Natural killer cell (primary cell): ENCODE data around the gene RAB12. TPM values are rescaled to one million over a fixed set of nuclear protein-coding genes. Genes with fewer than 3 reads are reported as not detected.

Experiments
- ATAC-seq, 3 donors: fragments of 150-1000 bp in 2 of 3; fragments of 200-7000 bp in 1 of 3; cut with Tn5 transposase; 1 replicate in 1 of 3; 2 replicates in 2 of 3; pipeline ENCODE4 v1.10.0; 2021; ENCODE audit warnings: mild to moderate bottlenecking in 2 of 3, moderate library complexity in 2 of 3
- DNase-seq, 2 donors: peaks; one replicate each; pipeline versions ENCODE4 v3.0.0 to v3.0.0-alpha.2; 2013 to 2021; ENCODE audit warnings: mixed read lengths in 1 of 2
- H3K27ac ChIP-seq: one replicate; pipeline ENCODE4 v1.5.1; 2013; ENCODE audit warnings: mild to moderate bottlenecking, low read length
- H3K27me3 ChIP-seq: one replicate; pipeline ENCODE4 v1.6.1; 2013; ENCODE audit warnings: low read length; ENCODE audit not compliant: control insufficient read depth, insufficient read depth
- H3K36me3 ChIP-seq: one replicate; pipeline ENCODE4 v1.6.1; 2013; ENCODE audit warnings: low read length; ENCODE audit not compliant: control insufficient read depth, insufficient read depth
- H3K4me1 ChIP-seq: one replicate; pipeline ENCODE4 v1.6.1; 2013; ENCODE audit warnings: low read length; ENCODE audit not compliant: control insufficient read depth, insufficient read depth
- H3K4me3 ChIP-seq: one replicate; pipeline ENCODE4 v1.5.1; 2013; ENCODE audit warnings: low read length
- H3K9me3 ChIP-seq: one replicate; pipeline ENCODE4 v1.6.1; 2013; ENCODE audit warnings: low read length; ENCODE audit not compliant: control insufficient read depth, insufficient read depth
- H3K27ac Mint-ChIP-seq, 2 donors: one replicate each; pipeline ENCODE4 v1.8.0; 2022; ENCODE audit warnings: mild to moderate bottlenecking in 2 of 2, mixed read lengths in 2 of 2, moderate library complexity in 1 of 2
- H3K27me3 Mint-ChIP-seq, 2 donors: one replicate each; pipeline ENCODE4 v1.8.0; 2022; ENCODE audit warnings: low read depth in 2 of 2, mixed read lengths in 2 of 2
- H3K36me3 Mint-ChIP-seq: one replicate; pipeline ENCODE4 v1.8.0; 2022; ENCODE audit warnings: mixed read lengths
- H3K4me1 Mint-ChIP-seq, 2 donors: one replicate each; pipeline ENCODE4 v1.8.0; 2022; ENCODE audit warnings: mixed read lengths in 2 of 2
- H3K4me3 Mint-ChIP-seq: one replicate; pipeline ENCODE4 v1.8.0; 2022; ENCODE audit warnings: mild to moderate bottlenecking, moderate library complexity, mixed read lengths
- H3K9me3 Mint-ChIP-seq, 2 donors: one replicate each; pipeline ENCODE4 v1.8.0; 2022; ENCODE audit warnings: mixed read lengths in 2 of 2
- CTCF ChIP-seq: fragments of 200-600 bp; IDR thresholded peaks from one replicate; pipeline ENCODE4 v1.8.0; 2022; ENCODE audit warnings: antibody characterized with exemption
- WGBS: methylation state at CpG from one replicate; pipeline ENCODE4 v1.1.7; 2013; ENCODE audit warnings: missing lambda C conversion rate; ENCODE audit not compliant: insufficient coverage; 5-methylcytosine and 5-hydroxymethylcytosine counted together
- intact Hi-C: fragments of 100-400 bp; cut with micrococcal nuclease; formaldehyde crosslinking; loops from one replicate; pipeline ENCODE4 v1.14.2; 2022
- total RNA-seq, 4 donors: library from RNA; stranded (reverse); fragments of 120-200 nt in 1 of 4; gene quantifications; one replicate each; pipeline versions ENCODE4 v1.2.3 to v1.2.4, GENCODE V29; 2013 to 2022

RAB12 gene
- total RNA-seq, 3 donors from 2014 or later (not counting 1 experiment from before 2014, with no cell fraction given), result 21.3 to 27.5 (median 21.8) TPM

GRCh38 chr18:8605974-8606373 lies 3.3 kb upstream of the RAB12 start:
- WGBS, result 83% methylated on average over 6 of the region's 8 CpGs
- no peaks in the 10 kb centered on the region for H3K9me3 ChIP-seq
- H3K27ac ChIP-seq, result no peak overlapping the region
- intact Hi-C loops, result no loop called here
- H3K27me3 ChIP-seq, result no peaks in the 10 kb centered on the region
- no peak for TF ChIP-seq CTCF
- H3K36me3 ChIP-seq, result no peaks in the 10 kb centered on the region
- Mint-ChIP-seq H3K27ac (no peak overlapping the region), H3K36me3 (no peaks in the 10 kb centered on the region), H3K9me3 (no peaks in the 10 kb centered on the region), H3K27me3 (peaks cover 21 to 23% of the 10 kb centered on the region in 2 donors), H3K4me1 (peaks cover 23 to 27% of the 10 kb centered on the region in 2 donors), H3K4me3 (no peak overlapping the region)
- no peak overlapping the region for H3K4me3 ChIP-seq
- DNase-seq, result no peak
- ATAC-seq, result no peak
- H3K4me1 ChIP-seq, result peaks cover 24% of the 10 kb centered on the region

DNA sequence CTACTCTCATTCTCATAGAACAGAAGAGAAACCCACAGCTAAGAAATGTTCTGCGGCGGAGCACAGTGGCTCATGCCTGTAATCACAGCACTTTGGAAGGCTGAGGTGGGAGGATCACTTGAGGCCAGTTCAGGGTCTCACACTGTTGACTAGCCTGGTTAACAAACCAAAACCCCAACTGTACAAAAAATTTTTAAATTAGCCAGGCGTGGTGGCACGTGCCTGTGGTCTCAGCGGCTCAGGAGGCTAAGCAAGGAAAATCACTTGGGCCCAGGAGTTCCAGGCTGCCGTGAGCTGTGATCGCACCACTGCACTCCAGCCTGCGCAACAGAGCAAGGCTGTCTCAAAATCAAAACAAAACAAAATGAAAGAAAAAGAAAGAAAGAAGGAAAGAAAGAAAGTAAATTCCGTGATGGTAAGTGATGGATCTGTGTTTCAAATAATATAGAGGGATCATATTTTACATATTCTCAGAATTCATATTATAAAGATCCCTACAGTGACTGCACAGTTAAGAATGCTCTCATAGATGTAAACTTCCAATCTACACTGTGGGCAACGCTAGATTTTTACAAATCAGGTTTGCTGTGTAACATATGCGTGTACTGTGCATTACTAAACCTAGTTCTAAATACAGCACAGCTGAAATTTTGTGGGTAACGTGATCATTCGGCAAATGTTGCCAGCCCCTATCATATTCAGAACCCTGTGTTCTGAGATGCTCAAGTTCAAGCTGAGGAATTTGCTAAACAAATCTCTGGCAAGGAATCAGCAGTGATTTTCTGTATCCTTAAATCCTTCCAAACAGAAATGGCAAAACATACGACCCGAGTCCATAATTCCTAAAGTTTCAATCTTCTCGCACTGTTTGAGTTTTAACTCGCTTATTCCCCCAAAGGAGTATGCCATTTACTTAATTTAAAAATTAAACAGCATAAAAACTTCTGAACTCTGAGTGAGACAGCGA lies 1.2 kb upstream of the RAB12 start:
- Histone ChIP-seq H3K4me3 (peak overlapping the region; percentile 53), H3K27ac (no peak overlapping the region), H3K4me1 (peaks cover 31% of the 10 kb centered on the region), H3K27me3 (no peaks in the 10 kb centered on the region), H3K36me3 (peaks cover 4% of the 10 kb centered on the region), H3K9me3 (no peaks in the 10 kb centered on the region)
- intact Hi-C loops, result no loop called here
- Mint-ChIP-seq H3K4me3 (peak overlapping the region; percentile 94), H3K4me1 (peaks cover 37 to 38% of the 10 kb centered on the region in 2 donors), H3K27me3 (peaks cover 10 to 12% of the 10 kb centered on the region in 2 donors), H3K27ac (peak overlapping the region; percentile 90 to 93), H3K36me3 (no peaks in the 10 kb centered on the region), H3K9me3 (no peaks in the 10 kb centered on the region)
- no peak for ATAC-seq
- no peak for TF ChIP-seq CTCF
- DNase-seq, result no peak
- 78% methylated on average over 17 of the region's 18 CpGs for WGBS

DNA sequence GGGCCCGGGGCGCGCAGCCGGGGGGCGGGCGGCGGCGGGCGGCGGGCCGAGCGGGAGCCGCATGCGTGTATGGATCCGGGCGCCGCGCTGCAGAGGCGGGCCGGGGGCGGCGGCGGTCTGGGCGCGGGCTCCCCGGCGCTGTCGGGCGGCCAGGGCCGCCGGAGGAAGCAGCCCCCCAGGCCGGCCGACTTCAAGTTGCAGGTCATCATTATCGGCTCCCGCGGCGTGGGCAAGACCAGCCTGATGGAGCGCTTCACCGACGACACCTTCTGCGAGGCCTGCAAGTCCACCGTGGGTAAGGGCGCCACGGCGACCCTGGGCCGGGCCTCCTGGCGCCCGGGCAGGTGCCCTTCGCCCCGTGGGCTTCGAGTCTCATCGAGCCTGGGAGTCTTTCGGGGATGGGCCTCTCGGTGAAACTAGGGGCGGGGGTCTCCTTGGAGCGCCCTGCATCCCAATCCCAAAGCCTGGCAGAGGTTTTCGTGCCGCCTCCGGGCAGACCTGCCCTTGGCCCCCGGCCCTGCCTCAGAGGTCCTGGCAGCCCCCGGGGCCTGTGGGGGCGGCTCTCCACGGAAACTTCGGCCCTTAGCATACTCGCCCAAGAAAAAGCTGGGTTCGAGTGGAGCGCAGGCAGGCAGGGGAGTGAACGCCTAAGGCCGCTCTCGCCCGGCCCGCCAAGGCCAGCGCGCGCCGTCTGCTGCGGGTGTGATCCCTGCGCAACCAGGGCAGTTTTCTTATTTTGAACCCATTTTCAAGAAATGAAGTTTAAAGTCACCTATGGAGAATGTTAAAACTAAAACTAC lies 622 bp downstream of the RAB12 start:
- Histone ChIP-seq H3K9me3 (no peaks in the 10 kb centered on the region), H3K4me1 (peaks cover 25% of the 10 kb centered on the region), H3K4me3 (peak overlapping the region; percentile 75), H3K27ac (no peak overlapping the region), H3K36me3 (peaks cover 4% of the 10 kb centered on the region), H3K27me3 (no peaks in the 10 kb centered on the region)
- peak; percentile 21 to 32 for DNase-seq
- H3K27ac Mint-ChIP-seq, result peak overlapping the region; percentile 10 to 85
- no peaks in the 10 kb centered on the region for H3K9me3 Mint-ChIP-seq
- no peaks in the 10 kb centered on the region for H3K36me3 Mint-ChIP-seq
- TF ChIP-seq CTCF, result no peak
- peaks cover 50% of the 10 kb centered on the region in 2 donors for H3K4me1 Mint-ChIP-seq
- peak overlapping the region; percentile 85 for H3K4me3 Mint-ChIP-seq
- H3K27me3 Mint-ChIP-seq, result peaks cover 0 to 5% of the 10 kb centered on the region in 2 donors
- peak in 2 of 3 donors; percentile 11 to 13 for ATAC-seq
- intact Hi-C loops, result no loop called here
- under 1% methylated on average over 78 of the region's 78 CpGs for WGBS
